Endothelial cell of umbilical vein (primary cell): ENCODE results near the gene TFF2.

Experiments
- JUN ChIP-seq: IDR thresholded peaks from 2 replicates; pipeline ENCODE4 v1.6.1; 2011; ENCODE audit warnings: borderline replicate concordance, low read depth; ENCODE audit not compliant: insufficient read length, insufficient read depth
- MYC ChIP-seq: IDR thresholded peaks from one replicate; pipeline ENCODE4 v1.6.1; 2011; ENCODE audit warnings: mild to moderate bottlenecking, low read depth, low read length
- POLR2A ChIP-seq: IDR thresholded peaks from 2 replicates; pipeline ENCODE4 v1.6.1; 2012; ENCODE audit warnings: low read depth, mild to moderate bottlenecking, control low read depth, low read length
- POLR2AphosphoS5 ChIP-seq: IDR thresholded peaks from 2 replicates; pipeline ENCODE4 v1.6.1; 2012; ENCODE audit warnings: low read depth, mild to moderate bottlenecking, control low read depth, low read length, moderate library complexity; ENCODE audit not compliant: insufficient read depth
- TF ChIP-seq, protein P1 (sequence below), 2 donors: IDR thresholded peaks; 1 replicate in 1 of 2; 2 replicates in 1 of 2; pipeline ENCODE4 v1.5.1; 2011; ENCODE audit warnings: low read length in 2 of 2, mild to moderate bottlenecking in 2 of 2, moderate library complexity in 2 of 2, control low read depth in 1 of 2, inconsistent platforms in 1 of 2, low read depth in 1 of 2; ENCODE audit not compliant: insufficient read depth in 1 of 2; ENCODE audit errors: extremely low read depth in 1 of 2
- TF ChIP-seq, protein P2 (sequence below): IDR thresholded peaks from 2 replicates; pipeline ENCODE4 v1.6.1; 2011; ENCODE audit not compliant: insufficient read depth, insufficient read length

DNA sequence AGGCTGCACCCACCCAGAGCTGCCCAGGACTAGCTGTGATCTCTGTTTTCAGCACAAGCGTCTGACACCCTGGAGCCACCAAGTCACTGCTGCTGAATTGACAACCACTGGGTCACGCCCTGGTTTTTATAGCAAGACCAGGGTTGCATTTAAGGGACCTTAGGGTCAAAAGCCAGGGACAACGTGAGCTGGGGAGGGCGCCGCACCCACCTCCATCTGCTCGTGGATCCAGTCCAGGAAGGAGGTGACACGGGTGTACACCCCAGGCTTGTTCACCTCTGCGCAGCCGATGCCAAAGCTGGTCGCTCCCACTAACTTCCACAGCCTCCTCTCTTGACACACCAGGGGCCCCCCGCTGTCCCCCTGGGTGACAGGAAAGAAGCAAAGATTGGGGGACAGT lies 24.7 kb upstream of the TFF2 start:
- no peak for TF ChIP-seq JUN
- no peak for TF ChIP-seq POLR2AphosphoS5
- TF ChIP-seq, protein P1, sequence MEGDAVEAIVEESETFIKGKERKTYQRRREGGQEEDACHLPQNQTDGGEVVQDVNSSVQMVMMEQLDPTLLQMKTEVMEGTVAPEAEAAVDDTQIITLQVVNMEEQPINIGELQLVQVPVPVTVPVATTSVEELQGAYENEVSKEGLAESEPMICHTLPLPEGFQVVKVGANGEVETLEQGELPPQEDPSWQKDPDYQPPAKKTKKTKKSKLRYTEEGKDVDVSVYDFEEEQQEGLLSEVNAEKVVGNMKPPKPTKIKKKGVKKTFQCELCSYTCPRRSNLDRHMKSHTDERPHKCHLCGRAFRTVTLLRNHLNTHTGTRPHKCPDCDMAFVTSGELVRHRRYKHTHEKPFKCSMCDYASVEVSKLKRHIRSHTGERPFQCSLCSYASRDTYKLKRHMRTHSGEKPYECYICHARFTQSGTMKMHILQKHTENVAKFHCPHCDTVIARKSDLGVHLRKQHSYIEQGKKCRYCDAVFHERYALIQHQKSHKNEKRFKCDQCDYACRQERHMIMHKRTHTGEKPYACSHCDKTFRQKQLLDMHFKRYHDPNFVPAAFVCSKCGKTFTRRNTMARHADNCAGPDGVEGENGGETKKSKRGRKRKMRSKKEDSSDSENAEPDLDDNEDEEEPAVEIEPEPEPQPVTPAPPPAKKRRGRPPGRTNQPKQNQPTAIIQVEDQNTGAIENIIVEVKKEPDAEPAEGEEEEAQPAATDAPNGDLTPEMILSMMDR (IDR thresholded peaks at IDR 0.05; ENCODE audit: extremely low read depth in 1 of 2, insufficient read depth in 1 of 2, low read depth in 1 of 2, low read length in 2 of 2) = no peak
- TF ChIP-seq, protein P2, sequence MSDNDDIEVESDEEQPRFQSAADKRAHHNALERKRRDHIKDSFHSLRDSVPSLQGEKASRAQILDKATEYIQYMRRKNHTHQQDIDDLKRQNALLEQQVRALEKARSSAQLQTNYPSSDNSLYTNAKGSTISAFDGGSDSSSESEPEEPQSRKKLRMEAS = no peak
- TF ChIP-seq POLR2A = no peak
- no peak for TF ChIP-seq MYC
